Fibroblast of the aortic adventitia (primary cell): Measurements from ENCODE around the gene CORO1C. TPM values are rescaled to one million over a fixed set of nuclear protein-coding genes. Genes with fewer than 3 reads are reported as not detected.
"Not testable (repeated sequence)": the region's sequence is repeated elsewhere in the genome, so short reads cannot be mapped to it uniquely, and the experiment has no call there.

Experiments
- DNase-seq: peaks from one replicate; pipeline ENCODE4 v3.0.0-alpha.2; 2010; ENCODE audit warnings: low read depth
- H3K4me3 ChIP-seq: 2 replicates; pipeline ENCODE4 v1.5.1; 2011; ENCODE audit warnings: low read depth, mild to moderate bottlenecking, control low read depth, low read length, moderate library complexity
- total RNA-seq: library from RNA; depleted of rRNA; stranded (reverse); fragments of >200 nt; gene quantifications from 2 replicates; pipeline ENCODE4 v1.2.3, GENCODE V29; 2012; ENCODE audit warnings: low replicate concordance
- TF ChIP-seq, protein P1 (sequence below): IDR thresholded peaks from 2 replicates; pipeline ENCODE4 v1.5.1; 2011; ENCODE audit warnings: mild to moderate bottlenecking, low read length, control low read depth, inconsistent platforms; ENCODE audit not compliant: insufficient read depth

CORO1C gene
- total RNA-seq, 1 donor, result 202 TPM

DNA sequence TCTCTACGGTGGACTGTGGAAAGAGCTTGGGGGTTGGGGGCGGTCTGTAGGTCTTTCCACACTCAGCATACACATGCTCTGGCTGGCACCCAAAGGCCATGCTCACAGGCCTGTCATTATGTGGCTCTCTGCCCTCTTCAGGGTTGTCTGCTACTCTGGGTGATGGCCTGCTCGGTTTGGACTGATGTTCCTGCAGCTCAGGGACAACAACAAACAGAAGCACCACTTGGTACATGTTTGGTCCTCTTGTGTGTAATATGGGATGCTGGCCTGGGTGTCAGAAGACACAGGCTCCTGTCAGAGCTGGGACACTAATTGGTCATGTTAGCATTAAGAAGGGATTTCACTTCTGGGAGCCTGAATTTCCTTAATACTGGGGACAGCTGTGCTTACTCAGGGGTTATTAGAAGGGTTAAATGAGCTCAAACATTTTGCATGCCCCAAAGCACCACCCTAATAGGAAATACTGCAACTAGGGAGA lies 64.9 kb downstream of the CORO1C start:
- no peak overlapping the region for H3K4me3 ChIP-seq
- TF ChIP-seq, protein P1, sequence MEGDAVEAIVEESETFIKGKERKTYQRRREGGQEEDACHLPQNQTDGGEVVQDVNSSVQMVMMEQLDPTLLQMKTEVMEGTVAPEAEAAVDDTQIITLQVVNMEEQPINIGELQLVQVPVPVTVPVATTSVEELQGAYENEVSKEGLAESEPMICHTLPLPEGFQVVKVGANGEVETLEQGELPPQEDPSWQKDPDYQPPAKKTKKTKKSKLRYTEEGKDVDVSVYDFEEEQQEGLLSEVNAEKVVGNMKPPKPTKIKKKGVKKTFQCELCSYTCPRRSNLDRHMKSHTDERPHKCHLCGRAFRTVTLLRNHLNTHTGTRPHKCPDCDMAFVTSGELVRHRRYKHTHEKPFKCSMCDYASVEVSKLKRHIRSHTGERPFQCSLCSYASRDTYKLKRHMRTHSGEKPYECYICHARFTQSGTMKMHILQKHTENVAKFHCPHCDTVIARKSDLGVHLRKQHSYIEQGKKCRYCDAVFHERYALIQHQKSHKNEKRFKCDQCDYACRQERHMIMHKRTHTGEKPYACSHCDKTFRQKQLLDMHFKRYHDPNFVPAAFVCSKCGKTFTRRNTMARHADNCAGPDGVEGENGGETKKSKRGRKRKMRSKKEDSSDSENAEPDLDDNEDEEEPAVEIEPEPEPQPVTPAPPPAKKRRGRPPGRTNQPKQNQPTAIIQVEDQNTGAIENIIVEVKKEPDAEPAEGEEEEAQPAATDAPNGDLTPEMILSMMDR, result no peak
- DNase-seq, result peak; percentile 54

DNA sequence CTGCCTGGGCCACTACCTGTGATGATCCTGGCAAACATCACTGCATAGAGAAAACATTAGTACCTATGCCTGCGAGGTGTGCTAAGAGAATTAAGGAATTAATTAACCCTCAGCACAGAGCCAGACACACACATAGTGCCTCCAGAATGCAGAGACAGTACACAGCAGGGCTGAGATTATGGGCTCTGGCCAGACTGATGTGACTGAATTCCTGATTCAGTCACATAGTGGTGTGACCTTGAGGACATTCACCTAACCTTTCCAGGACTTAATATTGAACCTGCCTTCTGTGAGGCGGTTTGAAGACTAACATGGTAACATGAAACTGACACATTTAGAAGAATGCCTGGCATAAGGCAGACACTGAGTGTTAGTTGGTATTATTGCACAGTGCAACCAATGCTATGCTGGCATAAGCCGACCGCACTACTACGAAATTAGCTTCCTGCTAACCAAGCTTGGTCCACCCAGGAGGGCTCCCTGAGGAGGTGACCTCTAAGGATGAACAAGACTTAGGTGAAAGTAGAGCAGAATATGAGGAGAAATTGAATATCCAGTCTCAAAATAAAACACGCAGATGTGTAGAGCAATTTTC lies 65.6 kb downstream of the CORO1C start:
- TF ChIP-seq, protein P1, result no peak
- H3K4me3 ChIP-seq, result no peak overlapping the region
- DNase-seq, result no peak

DNA sequence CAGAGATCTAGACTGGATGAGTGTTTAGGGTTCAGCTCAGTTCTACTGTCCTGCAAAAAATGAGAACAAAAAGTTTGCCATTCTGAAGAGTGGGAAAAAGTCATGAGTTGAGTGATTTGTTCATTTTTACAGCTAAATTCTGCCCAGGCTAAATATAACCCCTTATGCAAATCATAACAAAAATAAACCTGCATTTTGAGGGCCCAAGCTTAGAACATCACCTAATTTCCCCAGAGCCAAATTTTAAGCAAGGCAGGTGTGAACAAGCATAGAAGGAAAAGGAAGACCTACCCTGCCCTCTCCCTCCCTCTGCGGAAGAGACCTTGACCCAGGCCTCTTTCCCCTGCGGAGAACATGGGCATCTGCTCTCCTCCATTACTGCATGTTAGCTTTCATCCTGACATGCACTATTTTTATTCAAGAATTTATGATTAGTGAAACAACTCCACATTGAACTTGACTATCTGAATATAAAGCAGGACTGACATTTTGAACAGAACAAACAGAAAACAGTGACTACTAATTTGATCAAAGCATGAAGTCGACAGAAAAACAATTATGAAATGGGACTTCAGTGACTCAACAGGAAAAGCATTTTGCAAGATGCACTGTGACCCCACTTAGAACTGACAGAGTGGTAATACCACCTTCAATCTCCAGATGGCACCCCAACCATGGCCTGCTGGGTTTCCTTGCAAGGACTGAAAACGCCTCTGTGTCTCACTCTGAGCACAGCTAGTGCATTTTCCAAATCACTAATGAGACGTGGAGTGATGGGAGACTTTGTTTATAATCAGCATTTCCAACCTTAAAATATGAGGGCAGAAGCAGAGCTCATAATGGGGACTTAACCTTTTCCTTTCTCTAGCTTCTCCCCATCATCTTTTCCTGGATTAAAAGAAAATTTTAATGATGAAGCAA lies 66.7 kb downstream of the CORO1C start:
- TF ChIP-seq, protein P1, result peak; percentile 97
- DNase-seq, result peak; percentile 97
- H3K4me3 ChIP-seq, result no peak overlapping the region

DNA sequence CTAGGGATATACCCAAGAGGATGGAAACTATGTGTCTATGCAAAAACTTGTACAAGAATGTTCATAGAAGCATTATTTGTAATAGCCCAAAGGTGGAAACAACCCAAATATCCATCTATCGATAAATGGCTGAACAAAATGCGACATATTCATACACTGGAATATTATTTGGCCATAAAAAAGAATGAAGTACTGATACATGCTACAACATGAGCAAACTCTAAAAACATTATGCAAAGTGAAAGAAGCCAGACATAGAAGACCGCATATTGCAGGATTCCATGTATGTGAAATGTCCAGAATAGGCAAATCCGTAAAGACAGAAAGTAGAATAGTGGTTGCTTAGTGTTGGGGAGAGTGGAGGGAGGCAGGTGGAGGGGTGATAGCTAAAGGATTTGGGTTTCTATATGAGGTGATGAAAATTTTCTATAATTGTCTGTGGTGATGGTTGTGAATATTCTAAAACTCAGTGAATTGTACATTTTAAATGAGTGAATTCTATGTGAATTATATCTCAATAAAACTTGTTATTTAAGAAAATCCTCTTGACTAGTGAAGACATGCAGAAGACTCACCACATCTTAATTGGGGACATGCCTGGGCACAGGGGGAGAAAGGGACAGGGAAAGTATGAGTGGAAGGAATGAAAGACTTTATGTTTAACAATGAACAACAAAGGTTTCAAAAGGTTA lies 67.8 kb downstream of the CORO1C start:
- TF ChIP-seq, protein P1, result no peak
- DNase-seq, result no peak
- no peak overlapping the region for H3K4me3 ChIP-seq

GRCh38 chr12:108658115-108658514 lies 73.2 kb downstream of the CORO1C start:
- H3K4me3 ChIP-seq, DNase-seq: not testable (repeated sequence)

DNA sequence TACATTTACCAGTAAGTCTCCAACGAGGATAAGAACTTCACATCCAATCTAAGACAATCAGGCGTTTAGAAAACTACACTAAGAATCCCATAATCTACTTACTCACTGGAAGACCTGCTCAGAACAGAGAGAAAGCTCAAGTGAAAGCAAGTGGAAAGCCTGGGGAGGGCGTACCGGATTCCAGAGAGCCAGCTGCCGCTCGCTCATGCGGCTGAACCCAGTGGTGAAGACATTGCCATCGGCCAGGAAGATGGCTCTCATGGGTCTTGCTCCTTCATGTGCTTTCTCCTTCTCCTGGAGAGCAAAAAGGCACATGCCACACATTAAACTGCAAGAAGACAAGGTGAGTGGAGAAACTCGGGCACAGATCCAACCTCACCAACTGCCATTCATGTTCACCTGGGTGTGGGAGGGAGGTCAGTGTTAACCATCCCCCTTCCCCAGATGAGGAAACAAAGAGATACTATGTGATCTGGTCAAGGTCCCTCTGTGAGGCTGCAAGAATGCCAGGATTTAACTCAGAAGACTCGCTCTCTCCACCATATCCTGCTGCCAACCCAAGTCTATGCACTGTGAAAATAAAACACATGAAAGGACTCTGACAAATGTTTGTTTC lies 74.1 kb downstream of the CORO1C start:
- TF ChIP-seq, protein P1, result no peak
- H3K4me3 ChIP-seq, result no peak overlapping the region
- DNase-seq, result no peak

GRCh38 chr12:108656247-108656646 lies 75.1 kb downstream of the CORO1C start:
- DNase-seq, result not testable (repeated sequence)

GRCh38 chr12:108655812-108656175 lies 75.5 kb downstream of the CORO1C start:
- not testable (repeated sequence) for DNase-seq, H3K4me3 ChIP-seq

More at GRCh38 chr12:108656247-108656646, 75.1 kb downstream of the CORO1C start:
- H3K4me3 ChIP-seq, result not testable (repeated sequence)

GRCh38 chr12:108654622-108655021 lies 76.7 kb downstream of the CORO1C start:
- not testable (repeated sequence) for DNase-seq, H3K4me3 ChIP-seq
